ENCODE results near the gene INPP5A. TPM values are rescaled to one million over a fixed set of nuclear protein-coding genes. Genes with fewer than 3 reads are reported as not detected.
"Not testable (repeated sequence)": the region's sequence is repeated elsewhere in the genome, so short reads cannot be mapped to it uniquely, and the experiment has no call there.

The INPP5A gene
- total RNA-seq, 1 donor from 2014 or later = 29.5 TPM

DNA sequence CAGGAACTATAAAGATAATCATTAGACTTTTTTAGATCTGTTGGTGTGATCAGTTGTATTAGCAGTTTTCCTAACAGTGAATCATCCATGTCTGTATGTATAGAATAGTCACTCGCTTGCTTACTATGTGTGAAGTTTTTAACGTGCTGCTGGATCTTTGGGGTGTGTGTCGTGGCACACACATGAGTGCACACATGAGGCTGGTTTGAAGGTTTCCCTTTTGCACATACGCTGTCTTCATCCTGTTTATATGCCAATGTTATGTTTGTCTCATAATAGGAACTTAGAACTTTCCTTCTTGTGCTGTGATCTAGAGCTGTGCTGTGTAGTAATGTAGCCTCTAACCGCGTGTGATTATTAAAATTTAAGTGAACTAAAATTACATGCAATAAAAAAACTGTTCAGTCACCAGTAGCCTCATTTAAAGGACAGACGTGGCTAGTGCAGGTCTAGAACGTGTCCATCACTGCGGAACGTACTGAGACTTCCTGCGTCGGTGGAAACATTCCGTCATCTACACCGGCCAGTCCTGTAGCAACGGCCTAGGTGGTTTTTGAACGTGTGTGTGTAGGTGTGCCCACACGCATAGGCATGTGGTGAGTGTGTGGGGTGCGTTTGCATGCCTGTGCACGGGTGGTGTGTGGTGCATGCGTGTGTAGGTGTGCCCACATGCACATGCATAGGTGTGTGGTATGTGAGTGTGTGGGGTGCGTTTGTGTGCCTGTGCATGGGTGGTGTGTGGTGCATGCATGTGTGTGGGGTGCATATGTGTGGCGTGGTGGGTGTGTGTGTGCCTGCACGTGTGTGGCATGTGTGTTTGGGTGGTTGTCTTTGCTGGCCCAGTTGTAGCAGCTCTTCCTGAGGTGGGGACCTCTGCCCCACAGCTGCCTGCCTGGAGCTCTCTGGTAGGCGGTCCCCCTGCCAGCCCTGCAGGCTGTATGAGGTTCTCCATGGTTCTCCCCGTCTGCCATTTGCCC lies 56.6 kb downstream of the INPP5A start:
- H3K27me3 ChIP-seq (ENCODE audit: control insufficient read depth, insufficient read depth, low read length) = no peaks in the 10 kb centered on the region
- TF ChIP-seq CTCF (IDR thresholded peaks at IDR 0.05; ENCODE audit: insufficient read depth, low read length, severe bottlenecking) = no peak
- H3K4me3 ChIP-seq (ENCODE audit: low read depth, low read length) = no peak overlapping the region
- DNase-seq (ENCODE audit: low read depth) (no peak), FAIRE-seq (no peak)
- H3K36me3 ChIP-seq (ENCODE audit: control insufficient read depth, insufficient read depth, low read length) = no peaks in the 10 kb centered on the region

GRCh38 chr10:132595021-132595420 lies 57.4 kb downstream of the INPP5A start:
- Histone ChIP-seq H3K36me3 (ENCODE audit: control insufficient read depth, insufficient read depth, low read length) (no peaks in the 10 kb centered on the region), H3K4me3 (ENCODE audit: low read depth, low read length) (no peak overlapping the region), H3K27me3 (ENCODE audit: control insufficient read depth, insufficient read depth, low read length) (no peaks in the 10 kb centered on the region)
- FAIRE-seq (no peak), DNase-seq (ENCODE audit: low read depth) (no peak)
- no peak for TF ChIP-seq CTCF (IDR thresholded peaks at IDR 0.05; ENCODE audit: insufficient read depth, low read length, severe bottlenecking)

DNA sequence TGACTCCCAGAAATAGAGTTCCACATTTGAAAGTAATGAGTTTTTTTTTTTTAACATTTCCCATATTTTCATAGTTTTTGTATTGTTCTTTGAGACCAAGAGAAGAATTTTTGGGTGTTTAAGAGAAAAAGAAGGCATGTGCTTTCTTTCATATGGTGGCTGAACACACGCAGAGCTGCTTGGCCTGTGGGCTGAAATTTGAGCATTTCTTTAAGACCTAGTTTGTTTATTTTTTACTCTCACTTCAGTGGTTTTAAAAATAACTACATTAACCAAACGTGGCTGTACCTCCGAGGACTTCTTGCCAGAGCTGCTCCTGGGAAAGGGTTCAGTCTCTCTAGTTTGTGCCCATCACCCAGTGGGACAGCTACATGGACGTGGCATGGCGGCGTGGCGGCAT lies 58.3 kb downstream of the INPP5A start:
- no peaks in the 10 kb centered on the region for H3K36me3 ChIP-seq (ENCODE audit: control insufficient read depth, insufficient read depth, low read length)
- no peak for DNase-seq (ENCODE audit: low read depth)
- no peak for FAIRE-seq
- H3K27me3 ChIP-seq (ENCODE audit: control insufficient read depth, insufficient read depth, low read length) = no peaks in the 10 kb centered on the region
- no peak for TF ChIP-seq CTCF (IDR thresholded peaks at IDR 0.05; ENCODE audit: insufficient read depth, low read length, severe bottlenecking)
- H3K4me3 ChIP-seq (ENCODE audit: low read depth, low read length) = no peak overlapping the region

DNA sequence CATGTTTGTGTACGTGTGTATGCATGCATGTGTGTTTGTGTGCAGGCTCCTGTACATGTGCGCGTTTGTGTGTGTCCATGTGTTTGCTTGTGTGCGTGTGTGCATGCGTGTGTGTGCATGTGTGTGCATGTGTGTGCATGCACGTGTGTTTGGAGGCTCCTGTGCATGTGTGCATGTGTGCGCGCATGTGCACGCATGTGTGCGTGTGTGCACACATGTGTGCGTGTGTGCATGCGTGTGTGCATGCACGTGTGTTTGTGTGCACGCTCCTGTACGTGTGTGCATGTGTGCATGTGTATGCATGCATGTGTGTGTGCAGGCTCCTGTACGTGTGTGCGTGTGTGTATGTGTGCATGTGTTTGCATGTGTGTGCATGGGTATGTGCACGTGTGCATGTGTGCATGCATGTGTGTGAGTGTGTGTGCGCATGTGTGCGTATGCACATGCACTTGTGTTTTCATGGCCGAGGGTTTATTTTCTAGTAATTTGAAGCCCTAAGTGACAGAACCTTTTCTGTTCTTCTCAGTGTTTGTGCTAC lies 59.2 kb downstream of the INPP5A start:
- FAIRE-seq = peak; percentile 55
- no peak for TF ChIP-seq CTCF (IDR thresholded peaks at IDR 0.05; ENCODE audit: insufficient read depth, low read length, severe bottlenecking)
- no peak for DNase-seq (ENCODE audit: low read depth)
- Histone ChIP-seq H3K27me3 (ENCODE audit: control insufficient read depth, insufficient read depth, low read length) (no peaks in the 10 kb centered on the region), H3K36me3 (ENCODE audit: control insufficient read depth, insufficient read depth, low read length) (no peaks in the 10 kb centered on the region), H3K4me3 (ENCODE audit: low read depth, low read length) (no peak overlapping the region)

- Histone ChIP-seq H3K27me3 (ENCODE audit: control insufficient read depth, insufficient read depth, low read length) (no peaks in the 10 kb centered on the region), H3K36me3 (ENCODE audit: control insufficient read depth, insufficient read depth, low read length) (no peaks in the 10 kb centered on the region), H3K4me3 (ENCODE audit: low read depth, low read length) (no peak overlapping the region)
- no peak for TF ChIP-seq CTCF (IDR thresholded peaks at IDR 0.05; ENCODE audit: insufficient read depth, low read length, severe bottlenecking)
- FAIRE-seq = no peak
- DNase-seq (ENCODE audit: low read depth) = no peak
Measured at GRCh38 chr10:132597654-132598053, 60.1 kb downstream of the INPP5A start.

DNA sequence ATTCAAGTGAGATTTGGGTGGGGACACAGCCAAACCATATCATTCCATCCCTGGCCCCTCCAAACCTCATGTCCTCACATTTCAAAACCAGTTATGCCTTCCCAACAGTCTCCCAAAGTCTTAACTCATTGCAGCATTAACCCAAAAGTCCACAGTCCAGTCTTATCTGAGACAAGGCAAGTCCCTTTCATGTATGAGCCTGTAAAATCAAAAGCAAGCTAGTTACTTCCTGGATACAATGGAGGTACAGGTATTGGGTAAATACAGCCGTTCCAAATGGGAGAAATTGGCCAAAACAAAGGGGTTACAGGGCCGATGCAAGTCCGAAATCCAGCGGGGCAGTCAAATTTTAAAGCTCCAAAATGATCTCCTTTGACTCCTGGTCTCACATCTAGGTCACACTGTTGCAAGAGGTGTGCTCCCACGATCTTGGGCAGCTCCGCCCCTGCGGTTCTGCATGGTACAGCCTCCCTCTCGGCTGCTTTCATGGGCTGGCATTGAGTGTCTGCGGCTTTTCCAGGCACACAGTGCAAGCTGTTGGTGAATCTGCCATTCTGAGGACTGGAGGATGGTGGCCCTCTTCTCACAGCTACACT lies 61.5 kb downstream of the INPP5A start:
- not testable (repeated sequence) for H3K36me3 ChIP-seq (ENCODE audit: control insufficient read depth, insufficient read depth, low read length); H3K27me3 ChIP-seq (ENCODE audit: control insufficient read depth, insufficient read depth, low read length); H3K4me3 ChIP-seq (ENCODE audit: low read depth, low read length); FAIRE-seq
- DNase-seq (ENCODE audit: low read depth) = peak; percentile 29

All from bronchial epithelial cell (primary cell).